GM12801 (cell line): Measurements from ENCODE around the gene TYW5.

Experiments used
- TF ChIP-seq, protein P1 (sequence below): IDR thresholded peaks from one replicate; pipeline ENCODE4 v1.5.1; 2011; ENCODE audit warnings: control low read depth; ENCODE audit not compliant: insufficient read length; ENCODE audit errors: extremely low read depth

TYW5 gene

GRCh38 chr2:199973703-199974102 lies 18.4 kb upstream of the TYW5 start:
- TF ChIP-seq, protein P1, sequence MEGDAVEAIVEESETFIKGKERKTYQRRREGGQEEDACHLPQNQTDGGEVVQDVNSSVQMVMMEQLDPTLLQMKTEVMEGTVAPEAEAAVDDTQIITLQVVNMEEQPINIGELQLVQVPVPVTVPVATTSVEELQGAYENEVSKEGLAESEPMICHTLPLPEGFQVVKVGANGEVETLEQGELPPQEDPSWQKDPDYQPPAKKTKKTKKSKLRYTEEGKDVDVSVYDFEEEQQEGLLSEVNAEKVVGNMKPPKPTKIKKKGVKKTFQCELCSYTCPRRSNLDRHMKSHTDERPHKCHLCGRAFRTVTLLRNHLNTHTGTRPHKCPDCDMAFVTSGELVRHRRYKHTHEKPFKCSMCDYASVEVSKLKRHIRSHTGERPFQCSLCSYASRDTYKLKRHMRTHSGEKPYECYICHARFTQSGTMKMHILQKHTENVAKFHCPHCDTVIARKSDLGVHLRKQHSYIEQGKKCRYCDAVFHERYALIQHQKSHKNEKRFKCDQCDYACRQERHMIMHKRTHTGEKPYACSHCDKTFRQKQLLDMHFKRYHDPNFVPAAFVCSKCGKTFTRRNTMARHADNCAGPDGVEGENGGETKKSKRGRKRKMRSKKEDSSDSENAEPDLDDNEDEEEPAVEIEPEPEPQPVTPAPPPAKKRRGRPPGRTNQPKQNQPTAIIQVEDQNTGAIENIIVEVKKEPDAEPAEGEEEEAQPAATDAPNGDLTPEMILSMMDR: no peak

DNA sequence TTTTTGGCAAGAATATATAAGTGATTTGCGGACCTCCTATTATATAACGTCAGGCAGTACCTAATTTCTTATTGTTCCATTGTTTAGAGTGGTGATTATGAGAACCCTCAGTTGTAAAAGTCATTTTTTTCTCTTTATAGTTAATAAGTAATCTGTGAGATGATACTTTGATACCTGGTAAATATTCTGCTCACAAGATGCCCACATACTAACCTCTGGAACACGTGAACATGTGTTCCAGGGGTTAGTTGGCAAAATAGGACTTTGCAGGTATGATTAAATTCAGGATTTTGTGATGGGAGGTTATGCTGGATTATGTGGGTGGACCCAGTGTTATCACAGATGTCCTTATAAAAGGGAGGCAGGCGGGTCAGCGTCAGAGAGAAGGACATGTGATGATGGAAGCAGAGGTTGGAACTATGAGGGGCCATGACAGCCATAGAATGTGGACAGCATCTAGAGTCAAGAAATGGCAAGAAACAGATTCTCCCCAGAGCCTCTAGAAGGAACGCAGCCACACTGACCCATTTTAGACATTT lies 16.9 kb upstream of the TYW5 start:
- TF ChIP-seq, protein P1: no peak

DNA sequence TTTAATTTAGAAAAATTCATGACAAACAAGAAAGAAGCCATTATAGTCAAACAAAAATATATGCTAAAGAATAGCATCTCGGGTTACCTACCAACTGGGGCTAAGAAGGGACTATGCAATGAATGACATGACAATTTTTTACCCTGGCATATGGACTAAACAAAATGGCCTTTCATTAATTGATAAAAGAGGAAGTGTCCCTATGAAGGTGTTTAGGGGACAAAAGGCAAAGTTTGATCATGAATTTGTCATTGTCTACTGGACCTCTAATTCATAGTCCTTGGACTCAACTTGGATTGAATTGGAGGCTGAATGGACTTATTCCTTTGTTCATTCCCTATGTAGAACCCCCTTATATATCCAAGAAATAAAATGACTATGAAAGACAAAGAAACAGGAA lies 12.8 kb upstream of the TYW5 start:
- TF ChIP-seq, protein P1: no peak

DNA sequence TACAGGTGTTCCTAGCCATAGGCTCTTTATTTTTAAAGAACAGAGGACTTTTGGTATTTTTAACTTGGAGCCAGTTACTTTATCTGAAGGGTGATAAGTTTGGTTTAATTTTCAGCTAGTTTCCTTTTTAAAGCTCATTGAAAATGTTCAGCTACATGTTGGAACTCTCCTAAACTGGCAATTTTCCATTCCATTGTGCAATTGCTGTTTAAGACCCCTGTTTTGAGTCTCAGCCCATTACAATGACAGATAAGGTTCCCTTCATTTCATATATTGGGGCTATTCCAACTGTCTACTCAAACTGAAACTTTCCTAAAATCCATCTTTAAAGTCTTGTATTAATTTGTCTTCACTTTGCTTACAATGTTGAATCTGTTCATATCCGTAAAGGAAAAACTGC lies 11.7 kb upstream of the TYW5 start:
- TF ChIP-seq, protein P1: no peak

DNA sequence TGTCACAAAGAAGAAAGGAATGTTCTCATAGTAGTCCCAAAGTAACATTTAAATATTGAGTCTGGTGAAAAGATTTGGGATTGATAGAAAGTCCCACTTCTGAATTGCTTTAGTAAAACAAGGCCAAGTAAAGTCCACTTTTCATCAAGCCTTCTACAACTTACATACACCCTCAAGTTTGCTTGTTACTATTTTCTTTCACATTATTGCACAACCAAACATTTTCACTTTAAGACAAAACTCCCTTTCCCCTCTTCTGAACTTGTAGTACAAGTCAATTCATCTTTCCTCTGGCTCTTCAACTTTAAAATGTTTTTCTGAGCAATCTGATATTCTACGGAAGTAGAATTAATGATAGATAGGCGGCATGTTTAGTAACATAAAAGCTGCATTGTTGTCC lies 11.1 kb upstream of the TYW5 start:
- TF ChIP-seq, protein P1: no peak

DNA sequence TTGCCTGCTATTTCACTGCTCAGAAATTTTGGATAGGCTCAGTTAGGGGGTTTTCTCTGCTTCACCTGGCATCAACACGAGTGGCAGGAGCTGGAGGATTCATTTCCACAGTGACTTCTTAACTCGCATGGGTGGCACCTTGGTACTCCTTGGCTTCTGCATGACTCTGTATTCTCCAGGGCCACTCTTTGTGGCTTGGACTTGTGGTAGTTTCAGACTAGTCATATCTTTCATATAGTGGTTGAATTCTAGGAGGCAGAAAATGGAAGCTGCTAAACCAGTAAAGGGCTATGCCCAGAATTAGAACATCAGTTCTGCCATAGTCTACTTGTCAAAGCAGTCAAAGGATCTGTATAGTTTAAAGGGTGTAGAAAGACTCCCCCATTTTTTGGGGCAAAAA lies 6.9 kb upstream of the TYW5 start:
- TF ChIP-seq, protein P1: no peak

DNA sequence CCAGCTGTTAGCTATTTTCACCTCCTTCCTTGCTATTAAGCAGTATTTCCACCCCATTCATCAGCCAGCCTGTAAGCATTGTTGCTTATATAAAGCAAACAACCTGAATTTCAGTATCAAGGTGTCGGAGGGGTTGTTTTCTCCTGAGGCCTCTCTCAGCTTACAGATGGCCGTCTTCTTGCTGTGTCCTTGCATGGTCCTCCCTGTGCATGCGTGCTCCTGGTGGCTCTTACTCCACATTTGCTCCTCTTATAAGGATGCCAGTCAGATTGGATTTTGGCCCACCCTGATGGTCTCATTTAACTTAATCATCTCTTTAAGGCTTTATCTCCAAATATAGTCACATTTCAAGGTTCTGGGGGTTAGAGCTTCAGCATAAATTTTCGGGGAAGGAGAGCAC lies 2.7 kb upstream of the TYW5 start:
- TF ChIP-seq, protein P1: no peak

DNA sequence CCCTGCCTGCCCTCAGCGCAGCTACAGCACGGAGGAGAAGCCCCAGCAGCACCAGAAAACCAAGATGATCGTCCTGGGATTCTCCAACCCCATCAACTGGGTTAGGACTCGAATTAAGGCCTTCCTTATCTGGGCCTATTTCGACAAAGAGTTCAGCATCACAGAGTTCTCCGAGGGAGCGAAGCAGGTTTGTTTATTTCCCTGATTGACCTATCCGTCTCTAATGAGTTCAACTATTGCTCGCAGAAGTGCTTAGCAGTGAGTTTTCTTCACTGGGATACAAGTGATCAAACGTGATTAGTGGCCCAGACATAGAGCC lies 730 bp upstream of the TYW5 start:
- TF ChIP-seq, protein P1: no peak
